Measurements from ENCODE around the gene RPLP1.
A peak's percentile ranks its signal among the peaks of the same experiment; 100 is the strongest.

Gene RPLP1

GRCh38 chr15:69456208-69457166 lies 3.9 kb downstream of the RPLP1 start:
- TF ChIP-seq SCRT2 (tag by site-specific recombination; IDR thresholded peaks at IDR 0.05) (peak; percentile 53; the same call in 1 of the 2 replicates), ZNF544 (tag by site-specific recombination; IDR thresholded peaks at IDR 0.05) (no peak), ZNF529 (tag by site-specific recombination; IDR thresholded peaks at IDR 0.05; ENCODE audit: insufficient replicate concordance) (no peak)
- Histone ChIP-seq H3K4me3 (ENCODE audit: low read depth, low read length) (no peak overlapping the region), H3K4me1 (ENCODE audit: control insufficient read depth, insufficient read depth, low read length) (peaks cover 10% of the 10 kb centered on the region), H3K27ac (ENCODE audit: extremely low read depth, low read depth, low read length) (no peak overlapping the region), H3K36me3 (ENCODE audit: control insufficient read depth in 2 of 2, insufficient read depth in 1 of 2, low read length in 2 of 2) (peaks cover 24 to 47% of the 10 kb centered on the region in 2 experiments), H3K9me3 (ENCODE audit: control insufficient read depth, insufficient read depth, low read depth, low read length) (no peaks in the 10 kb centered on the region)
- CTCF ChIA-PET: interaction anchor here (1.7 to 2.6 kb wide), 2 partner anchors 10 kb away, joined by 6 to 15 read pairs; no protein-coding TSS in a partner anchor
- POLR2A ChIA-PET: interaction anchor here (0.6 to 1.8 kb wide), 7 partner anchors 8 to 42 kb away, joined by 3 to 5 read pairs (median 3); partner anchors contain the start of gene KIF23

DNA sequence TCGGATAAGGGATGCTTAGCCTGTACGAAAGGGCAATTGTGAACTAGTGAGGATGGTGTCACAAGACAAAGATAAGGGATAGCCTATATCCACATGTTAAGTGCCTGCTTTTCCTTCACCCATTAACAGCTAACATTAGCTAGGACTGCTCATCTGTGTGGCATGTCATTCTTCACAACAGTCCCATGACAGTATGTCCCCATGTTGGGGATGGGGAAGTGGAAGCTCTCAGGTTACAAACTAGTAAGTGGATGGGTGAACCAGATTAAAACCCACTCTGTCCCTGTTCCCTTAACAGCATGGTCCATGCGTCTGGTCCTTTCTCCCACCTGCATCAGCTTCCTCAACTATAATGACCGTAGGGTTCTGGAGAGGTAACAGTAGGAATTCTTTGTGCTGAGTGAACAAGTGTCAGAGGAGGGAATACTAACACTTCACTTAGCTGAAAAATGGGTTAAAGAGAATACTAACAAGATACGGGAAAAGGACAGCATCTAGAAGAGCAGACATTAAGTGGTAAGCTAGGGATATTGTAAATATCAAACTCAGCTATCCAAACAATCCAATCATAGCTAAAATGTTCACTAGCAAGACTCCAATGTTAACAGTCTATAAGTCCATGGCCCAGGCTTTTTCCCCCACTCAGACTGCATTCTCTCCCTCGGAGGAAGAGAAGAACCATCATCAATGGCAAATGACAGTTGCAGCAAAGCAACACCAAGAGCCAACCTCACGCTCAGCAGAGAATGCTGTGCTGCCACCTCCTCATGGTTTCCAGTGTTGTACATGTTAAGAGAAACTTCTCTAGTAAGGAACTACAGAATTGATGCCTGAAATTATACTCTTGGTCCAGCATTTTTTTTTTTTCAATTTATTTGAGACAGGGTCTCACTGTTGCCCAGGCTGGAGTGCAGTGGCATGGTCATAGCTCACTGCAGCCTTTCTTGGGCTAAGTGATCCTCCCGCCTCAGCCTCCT lies 5.0 kb downstream of the RPLP1 start:
- POLR2A ChIA-PET: interaction anchor here (1.1 to 1.8 kb wide), 4 partner anchors 8 to 40 kb away, joined by 3 to 5 read pairs (median 3); no protein-coding TSS in a partner anchor
- H3K27ac ChIP-seq (ENCODE audit: extremely low read depth, low read depth, low read length): peak overlapping the region; percentile 3; the same call in 1 of the 2 replicates
- CTCF ChIA-PET: interaction anchor here (1.7 kb wide), 1 partner anchor 9 kb away, joined by 6 read pairs; no protein-coding TSS in a partner anchor
- TF ChIP-seq IKZF3 (tag by site-specific recombination; IDR thresholded peaks at IDR 0.05) (peak; percentile 61), ZNF266 (tag by site-specific recombination; IDR thresholded peaks at IDR 0.05; ENCODE audit: low read depth) (no peak), YY1 (tag by site-specific recombination; IDR thresholded peaks at IDR 0.05) (no peak), ZBTB17 (tag by site-specific recombination; IDR thresholded peaks at IDR 0.05) (peak; percentile 84), ZNF776 (tag by site-specific recombination; IDR thresholded peaks at IDR 0.05; ENCODE audit: borderline replicate concordance) (no peak), ZNF274 (IDR thresholded peaks at IDR 0.05; ENCODE audit: low read length) (no peak), ZNF274 (tag by site-specific recombination; IDR thresholded peaks at IDR 0.05; ENCODE audit: borderline replicate concordance) (no peak), ZNF701 (tag by site-specific recombination; IDR thresholded peaks at IDR 0.05) (no peak), SALL2 (tag by site-specific recombination; IDR thresholded peaks at IDR 0.05; ENCODE audit: borderline replicate concordance) (no peak), ZNF488 (tag by site-specific recombination; IDR thresholded peaks at IDR 0.05) (no peak), ZNF26 (tag by site-specific recombination; IDR thresholded peaks at IDR 0.05) (no peak), ZSCAN4 (tag by site-specific recombination; IDR thresholded peaks at IDR 0.05) (no peak)
- TF ChIP-seq, protein P1, sequence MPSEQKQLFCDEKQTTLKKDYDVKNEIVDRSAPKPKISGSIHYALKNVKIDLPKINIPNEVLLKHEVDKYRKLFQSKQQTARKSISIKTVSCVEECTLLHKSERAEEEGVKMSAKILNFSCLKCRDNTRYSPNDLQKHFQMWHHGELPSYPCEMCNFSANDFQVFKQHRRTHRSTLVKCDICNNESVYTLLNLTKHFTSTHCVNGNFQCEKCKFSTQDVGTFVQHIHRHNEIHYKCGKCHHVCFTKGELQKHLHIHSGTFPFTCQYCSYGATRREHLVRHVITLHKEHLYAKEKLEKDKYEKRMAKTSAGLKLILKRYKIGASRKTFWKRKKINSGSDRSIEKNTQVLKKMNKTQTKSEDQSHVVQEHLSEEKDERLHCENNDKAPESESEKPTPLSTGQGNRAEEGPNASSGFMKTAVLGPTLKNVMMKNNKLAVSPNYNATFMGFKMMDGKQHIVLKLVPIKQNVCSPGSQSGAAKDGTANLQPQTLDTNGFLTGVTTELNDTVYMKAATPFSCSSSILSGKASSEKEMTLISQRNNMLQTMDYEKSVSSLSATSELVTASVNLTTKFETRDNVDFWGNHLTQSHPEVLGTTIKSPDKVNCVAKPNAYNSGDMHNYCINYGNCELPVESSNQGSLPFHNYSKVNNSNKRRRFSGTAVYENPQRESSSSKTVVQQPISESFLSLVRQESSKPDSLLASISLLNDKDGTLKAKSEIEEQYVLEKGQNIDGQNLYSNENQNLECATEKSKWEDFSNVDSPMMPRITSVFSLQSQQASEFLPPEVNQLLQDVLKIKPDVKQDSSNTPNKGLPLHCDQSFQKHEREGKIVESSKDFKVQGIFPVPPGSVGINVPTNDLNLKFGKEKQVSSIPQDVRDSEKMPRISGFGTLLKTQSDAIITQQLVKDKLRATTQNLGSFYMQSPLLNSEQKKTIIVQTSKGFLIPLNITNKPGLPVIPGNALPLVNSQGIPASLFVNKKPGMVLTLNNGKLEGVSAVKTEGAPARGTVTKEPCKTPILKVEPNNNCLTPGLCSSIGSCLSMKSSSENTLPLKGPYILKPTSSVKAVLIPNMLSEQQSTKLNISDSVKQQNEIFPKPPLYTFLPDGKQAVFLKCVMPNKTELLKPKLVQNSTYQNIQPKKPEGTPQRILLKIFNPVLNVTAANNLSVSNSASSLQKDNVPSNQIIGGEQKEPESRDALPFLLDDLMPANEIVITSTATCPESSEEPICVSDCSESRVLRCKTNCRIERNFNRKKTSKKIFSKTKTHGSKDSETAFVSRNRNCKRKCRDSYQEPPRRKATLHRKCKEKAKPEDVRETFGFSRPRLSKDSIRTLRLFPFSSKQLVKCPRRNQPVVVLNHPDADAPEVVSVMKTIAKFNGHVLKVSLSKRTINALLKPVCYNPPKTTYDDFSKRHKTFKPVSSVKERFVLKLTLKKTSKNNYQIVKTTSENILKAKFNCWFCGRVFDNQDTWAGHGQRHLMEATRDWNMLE (tag by site-specific recombination; conservative IDR thresholded peaks at IDR 0.05; ENCODE audit: low read depth): no peak
- TF ChIP-seq, protein P2, sequence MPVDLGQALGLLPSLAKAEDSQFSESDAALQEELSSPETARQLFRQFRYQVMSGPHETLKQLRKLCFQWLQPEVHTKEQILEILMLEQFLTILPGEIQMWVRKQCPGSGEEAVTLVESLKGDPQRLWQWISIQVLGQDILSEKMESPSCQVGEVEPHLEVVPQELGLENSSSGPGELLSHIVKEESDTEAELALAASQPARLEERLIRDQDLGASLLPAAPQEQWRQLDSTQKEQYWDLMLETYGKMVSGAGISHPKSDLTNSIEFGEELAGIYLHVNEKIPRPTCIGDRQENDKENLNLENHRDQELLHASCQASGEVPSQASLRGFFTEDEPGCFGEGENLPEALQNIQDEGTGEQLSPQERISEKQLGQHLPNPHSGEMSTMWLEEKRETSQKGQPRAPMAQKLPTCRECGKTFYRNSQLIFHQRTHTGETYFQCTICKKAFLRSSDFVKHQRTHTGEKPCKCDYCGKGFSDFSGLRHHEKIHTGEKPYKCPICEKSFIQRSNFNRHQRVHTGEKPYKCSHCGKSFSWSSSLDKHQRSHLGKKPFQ (tag by site-specific recombination; IDR thresholded peaks at IDR 0.05): no peak

More for the DNA sequence above, 5.0 kb downstream of the RPLP1 start:
- H3K9me3 ChIP-seq (ENCODE audit: control insufficient read depth, insufficient read depth, low read depth, low read length): no peaks in the 10 kb centered on the region
- peaks cover 7% of the 10 kb centered on the region; the same call in 1 of the 2 replicates for H3K4me1 ChIP-seq (ENCODE audit: control insufficient read depth, insufficient read depth, low read length)
- H3K36me3 ChIP-seq (ENCODE audit: control insufficient read depth in 2 of 2, insufficient read depth in 1 of 2, low read length in 2 of 2): peaks cover 24 to 47% of the 10 kb centered on the region in 2 experiments
- no peak overlapping the region for H3K4me3 ChIP-seq (ENCODE audit: low read depth, low read length)

Measured in HEK293 (cell line).